Bone marrow (tissue), 2 donors: ENCODE results near the gene GTSE1.

Experiments
- DNase-seq, 2 donors: peaks; one replicate each; lab custom pipeline; 2025; lab: John Stamatoyannopoulos, UW

The GTSE1 gene

DNA sequence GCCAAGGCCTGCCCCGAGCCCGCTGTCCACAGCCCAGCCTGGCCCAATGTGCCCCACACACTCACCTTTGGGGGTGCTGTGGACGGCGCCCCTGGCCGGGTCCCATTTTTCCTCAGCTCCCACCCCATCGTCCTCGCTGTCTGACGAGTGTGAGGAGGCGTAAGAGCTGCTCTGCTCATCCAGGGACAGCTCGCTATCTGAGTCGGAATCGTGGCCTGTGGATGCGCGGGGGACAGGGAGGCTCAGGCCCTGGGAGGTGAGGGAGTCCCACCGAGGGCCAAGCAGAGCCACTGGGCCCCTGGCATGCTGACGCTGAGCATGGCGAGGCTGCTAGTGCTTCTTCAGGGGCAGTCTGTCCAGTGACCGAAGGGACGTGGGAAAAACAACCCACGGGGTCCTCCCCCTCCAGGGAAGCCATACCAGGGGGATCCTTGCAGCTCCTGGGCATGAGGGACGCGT, 68.5 kb downstream of the GTSE1 start:
- DNase-seq, result no peak

DNA sequence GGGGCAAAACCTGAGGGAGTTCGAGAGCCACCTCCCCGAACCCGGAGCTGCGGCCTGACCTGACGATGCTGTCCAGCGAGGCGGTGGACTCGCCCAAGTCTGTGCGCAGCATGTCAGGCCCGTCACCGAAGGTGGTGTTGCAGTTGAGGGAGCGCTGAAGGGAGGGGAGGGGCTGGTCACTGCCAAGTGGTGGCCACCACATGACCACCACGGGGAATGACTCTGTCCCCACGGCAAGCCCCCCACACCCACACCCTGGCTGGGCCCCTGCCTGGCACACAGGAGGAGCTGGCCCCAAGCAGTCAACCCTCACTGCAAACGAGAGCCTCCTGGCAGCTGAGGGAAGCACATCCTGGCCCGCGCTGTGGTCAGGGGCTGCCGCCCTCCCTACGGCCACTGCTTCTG, 69.7 kb downstream of the GTSE1 start:
- DNase-seq, result no peak

DNA sequence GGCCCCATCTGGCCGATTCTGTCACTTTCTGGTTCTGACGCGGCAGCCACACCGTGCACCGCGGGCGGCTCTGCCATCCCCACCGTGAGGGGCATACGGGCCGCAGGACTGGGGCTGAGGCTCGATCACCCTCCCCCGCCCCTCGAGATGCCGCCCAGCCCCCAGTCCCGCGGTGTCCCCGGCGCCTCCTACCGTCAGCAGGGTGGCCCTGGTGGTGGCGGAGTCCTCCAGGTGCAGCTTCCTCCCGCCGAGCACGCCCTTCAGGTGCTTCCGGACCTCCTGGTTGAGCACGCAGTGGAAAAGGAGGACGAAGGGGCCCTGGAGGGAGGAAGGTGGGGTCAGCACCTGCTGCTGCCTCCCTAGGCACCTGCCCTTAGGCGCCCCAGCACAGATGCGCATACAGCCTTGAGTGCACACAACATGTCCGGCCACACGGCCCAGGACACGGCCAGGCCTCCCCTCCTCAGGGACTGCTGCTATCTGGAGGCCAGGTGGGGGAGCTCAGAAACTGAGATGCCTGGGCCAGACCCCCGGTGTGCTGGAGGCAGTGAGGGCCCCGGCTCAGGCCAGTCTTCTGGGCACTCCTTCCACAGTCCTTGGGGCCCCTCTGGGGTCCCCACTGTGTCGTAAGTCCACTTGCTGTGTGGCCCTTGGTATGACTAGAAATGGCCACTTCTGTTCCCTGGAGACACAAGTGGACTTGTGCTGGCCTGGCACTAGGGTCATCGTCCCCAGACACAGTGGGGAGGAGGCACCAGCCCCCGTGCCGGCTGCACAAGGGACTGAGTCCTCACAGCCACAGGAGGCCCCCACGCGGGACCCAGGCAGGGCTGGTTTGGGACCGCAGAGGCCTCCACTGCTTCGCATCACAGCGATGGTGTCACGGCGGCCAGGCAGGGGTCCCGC, 70.4 kb downstream of the GTSE1 start:
- no peak for DNase-seq

DNA sequence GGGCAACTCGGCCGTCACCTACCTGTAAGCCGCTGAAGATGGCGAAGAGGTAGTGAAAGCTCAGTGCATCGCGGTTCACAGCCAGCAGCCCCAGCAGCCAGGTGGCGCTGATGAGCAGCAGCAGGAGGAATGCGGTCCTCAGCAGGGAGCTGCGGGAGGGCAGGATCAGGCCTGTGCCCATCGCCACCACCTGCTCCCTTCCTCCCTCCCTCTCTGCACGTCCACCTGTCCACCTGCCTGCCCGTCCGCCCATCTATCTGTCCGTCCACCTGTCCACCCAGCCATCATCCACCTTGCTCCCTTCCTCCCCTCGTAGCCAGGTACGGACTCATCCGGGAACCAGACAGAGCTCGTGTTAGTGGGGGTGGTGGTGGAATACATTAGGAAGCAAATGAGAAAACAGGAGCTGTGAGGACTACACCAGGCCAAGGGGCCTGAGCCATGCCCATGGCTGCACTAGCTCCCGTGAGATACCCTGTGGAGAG, 71.1 kb downstream of the GTSE1 start:
- DNase-seq, result peak; percentile 43 to 50

DNA sequence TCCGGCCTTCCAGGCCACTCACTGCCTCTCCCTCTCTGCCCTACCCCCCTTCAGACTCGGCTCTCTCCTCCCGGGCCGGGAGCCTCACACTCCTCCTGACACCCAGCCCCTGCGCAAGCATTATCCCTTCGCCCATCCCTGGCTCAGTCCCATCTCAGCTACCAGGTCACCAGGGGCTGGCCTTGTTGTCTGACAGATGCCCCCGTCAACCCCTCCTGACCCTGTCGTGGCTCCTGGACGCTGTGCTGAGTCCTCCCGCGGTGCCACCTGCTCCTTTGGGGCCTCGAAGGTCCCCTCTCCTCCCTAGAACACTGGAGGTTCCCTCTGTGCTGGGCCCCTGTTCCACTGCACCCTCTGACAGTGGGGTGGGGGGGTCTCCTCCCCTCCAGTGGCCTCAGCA, 71.8 kb downstream of the GTSE1 start:
- no peak for DNase-seq

DNA sequence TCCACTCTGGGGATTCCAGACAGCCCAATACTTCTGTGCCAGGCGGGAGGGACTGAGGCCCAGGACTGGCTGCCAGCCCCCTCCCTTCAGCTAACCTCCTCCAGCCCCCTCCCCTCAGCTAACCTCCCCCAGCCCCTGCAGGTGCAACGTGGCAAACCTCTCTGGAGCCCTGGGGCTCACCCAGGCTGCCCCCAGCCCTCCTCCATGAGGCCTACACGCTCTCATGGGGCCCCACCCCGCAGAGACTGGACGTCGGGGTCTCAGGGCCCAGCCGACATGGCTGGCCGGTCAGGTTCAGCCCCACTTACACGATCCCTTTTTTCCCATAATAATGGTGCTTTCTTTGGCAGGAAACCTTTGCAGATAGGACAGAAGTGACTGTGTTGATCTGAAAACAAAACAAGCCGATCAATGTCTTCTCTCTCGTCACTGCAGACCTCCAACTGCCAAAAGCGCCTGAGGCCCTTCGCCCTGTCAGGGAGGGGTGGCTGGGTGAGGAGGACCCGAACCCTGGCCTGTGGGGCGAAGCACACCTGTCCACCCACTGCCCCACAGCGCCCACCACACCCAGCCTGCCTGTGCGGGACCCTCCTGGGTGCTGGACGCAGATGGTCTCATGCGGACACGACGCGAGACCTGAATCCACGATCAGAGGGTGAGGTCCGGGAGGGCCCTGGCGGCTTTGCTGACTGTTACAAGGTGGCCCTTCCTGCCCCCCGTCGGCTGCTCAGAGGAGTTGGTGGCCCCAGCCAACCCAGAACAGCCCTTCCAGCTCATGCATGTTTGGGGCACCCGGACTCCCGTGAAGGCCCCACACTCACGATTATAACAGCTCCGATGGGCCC, 72.4 kb downstream of the GTSE1 start:
- no peak for DNase-seq

DNA sequence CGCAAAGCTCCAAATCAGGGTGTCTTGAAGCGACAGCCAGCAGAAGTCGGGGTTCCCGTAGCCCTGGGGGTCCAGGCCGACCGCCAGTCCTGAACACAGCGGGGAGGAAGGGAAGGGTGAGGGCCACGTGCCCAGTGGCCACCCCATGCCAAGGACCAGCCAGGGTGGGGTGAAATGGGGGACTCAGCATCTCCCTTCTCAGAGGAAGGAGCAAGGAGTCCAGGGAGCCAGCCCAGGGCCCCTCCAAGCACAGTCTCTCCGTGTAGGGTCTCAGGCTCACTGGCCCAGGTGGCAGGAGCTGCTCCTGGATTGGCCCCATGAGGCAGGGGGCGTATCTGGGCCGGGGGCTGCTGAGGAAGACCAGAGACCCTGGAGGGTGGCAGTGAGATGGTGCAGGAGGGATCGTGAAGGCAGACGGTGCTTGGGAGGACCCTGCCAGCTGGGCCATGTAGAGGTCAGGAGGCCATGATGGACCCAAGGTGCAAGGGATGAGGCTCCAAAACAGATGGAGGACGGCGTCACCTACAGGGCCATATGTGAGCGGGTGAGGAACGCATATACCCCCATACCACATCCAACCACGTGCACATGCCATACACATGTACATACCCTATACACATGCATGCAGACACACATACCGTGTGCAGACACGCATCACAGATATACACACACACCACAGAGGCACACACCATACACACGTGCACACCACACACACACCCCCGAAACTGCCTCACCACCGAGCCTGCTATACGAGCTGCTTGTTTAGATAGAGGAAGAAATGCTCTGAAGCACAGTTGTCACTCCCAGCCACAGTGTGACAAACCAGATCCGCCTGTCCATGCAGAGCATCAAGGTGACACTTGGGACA, 73.3 kb downstream of the GTSE1 start:
- no peak for DNase-seq

DNA sequence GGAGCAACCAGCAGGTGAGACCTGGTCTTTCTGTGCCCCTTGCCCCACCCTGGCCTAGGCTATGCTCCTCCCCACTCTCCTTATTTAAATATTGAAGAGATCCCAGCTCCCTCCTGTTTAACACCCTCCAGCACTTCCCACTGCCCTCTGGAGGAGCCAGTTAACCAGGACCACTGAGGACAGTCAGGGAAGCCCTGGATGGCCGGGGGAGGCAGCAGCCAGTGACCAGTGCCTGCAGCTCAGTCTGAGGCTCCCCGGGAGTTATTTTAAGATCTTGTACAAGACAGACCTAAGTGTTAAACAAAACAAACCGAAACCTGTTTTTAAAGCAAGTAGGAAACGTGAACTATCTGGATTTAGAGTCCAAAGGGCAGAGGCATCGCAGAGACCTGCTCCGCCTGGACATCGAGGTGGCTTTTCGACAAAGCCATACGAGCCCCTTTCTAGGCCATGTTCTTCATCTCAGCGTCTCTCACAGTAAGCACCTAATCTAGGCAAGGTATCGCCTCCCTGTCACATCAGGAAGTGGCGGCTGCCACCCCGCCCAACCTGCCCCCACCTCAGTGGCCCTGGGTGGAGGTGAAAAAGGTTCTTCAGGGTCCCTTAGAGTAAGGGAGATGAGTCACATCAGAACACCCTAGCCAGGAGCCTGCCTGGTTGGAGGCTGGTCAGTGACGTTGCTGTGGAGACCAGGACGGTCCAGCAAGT, 74.1 kb downstream of the GTSE1 start:
- no peak for DNase-seq

DNA sequence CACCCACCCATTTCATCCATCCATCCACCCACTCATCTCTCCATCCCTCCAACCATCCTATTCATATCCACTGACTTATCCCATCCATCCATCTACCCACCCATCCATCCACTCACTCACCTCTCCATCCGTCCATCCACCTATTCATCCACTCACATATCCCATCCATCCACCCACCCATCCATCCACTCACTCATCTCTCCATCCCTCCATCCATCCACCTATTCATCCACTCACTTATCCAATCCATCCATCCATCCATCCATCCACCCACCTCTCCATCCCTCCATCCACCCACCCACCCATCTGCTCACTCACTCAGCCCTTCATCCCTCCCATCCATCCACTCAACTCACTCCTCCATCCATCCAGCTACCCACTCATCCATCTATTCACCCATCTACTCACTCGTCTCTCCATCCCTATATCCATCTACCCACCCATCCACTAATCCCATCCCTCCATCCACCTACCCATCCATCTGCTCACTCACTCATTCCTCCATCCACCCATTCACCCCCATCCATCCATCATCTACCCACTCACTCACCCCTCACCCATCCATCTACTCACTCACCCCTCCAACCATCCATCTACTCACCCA, 75.1 kb downstream of the GTSE1 start:
- no peak for DNase-seq

DNA sequence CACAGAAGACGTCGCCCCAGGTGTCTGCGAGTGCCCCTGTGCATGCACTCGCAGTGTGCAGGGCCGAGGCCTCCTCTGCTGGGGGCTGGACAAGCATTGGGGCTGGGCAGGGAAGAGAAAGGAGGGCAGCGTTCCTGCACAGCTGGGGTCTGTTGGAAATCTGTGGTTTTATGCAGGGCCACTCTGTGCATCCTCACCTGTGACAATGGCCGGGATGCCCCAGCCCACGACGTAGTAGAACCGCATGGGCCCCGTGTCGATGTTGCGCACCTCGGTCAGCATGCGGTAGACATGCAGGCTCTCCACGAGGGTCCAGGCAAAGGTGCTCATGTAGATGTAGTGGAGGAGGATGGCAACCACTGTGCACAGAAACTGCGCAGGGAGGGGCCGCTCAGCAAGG, 76.0 kb downstream of the GTSE1 start:
- no peak for DNase-seq

DNA sequence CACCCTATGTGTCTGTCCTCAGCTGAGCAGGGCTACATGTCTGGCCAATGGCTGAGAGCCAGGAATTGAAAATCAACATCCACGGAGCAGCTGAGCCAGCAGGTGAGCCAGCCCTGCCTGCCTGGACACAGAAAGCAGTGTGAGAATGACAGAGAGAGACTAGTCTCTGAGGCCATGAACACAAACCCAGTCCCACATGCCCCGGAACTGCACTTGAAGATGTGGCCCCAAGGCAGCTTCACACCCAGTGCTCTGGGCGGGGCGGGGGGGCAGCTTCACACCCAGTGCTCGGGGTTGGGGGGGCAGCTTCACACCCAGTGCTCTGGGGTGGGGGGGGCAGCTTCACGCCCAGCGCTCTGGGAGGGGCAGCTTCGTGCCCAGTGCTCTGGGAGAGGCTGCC, 76.5 kb downstream of the GTSE1 start:
- no peak for DNase-seq

DNA sequence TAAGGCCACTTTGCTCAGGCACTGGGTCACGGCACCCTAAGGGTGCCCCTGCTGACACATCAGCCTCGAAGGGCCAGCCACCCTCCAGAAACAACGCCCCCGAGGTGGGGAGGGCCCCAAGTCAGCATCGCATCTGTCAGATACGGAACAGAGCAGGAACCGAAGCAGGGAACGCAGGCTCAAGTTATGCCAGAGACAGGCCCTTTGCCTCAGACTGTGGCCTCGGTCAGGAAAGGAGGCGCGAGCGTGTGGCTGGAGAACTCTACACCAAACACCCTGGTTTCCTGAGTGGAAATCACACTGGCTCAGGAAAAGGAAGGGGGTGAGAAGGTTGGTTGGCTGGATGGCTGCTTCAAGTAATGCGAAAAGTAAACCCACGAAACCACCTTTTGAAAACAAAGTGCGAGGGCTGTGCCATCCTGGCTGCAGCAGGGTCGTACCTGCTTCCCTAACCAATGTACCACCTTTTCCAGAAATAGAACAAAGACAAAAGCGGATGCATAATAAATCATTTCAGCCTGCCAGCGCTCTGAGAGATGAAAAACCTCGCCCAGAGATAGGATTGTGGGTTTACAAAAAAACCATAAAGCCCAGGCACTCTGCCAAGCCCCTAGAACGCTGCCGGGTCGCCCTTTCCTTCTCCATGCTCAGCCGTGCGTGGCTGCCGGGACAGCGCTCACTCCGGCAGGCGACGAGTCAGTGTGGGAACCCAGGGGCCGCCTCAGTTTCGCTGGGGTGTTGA, 77.4 kb downstream of the GTSE1 start:
- DNase-seq, result peak in 1 of 2 donors; percentile 40

DNA sequence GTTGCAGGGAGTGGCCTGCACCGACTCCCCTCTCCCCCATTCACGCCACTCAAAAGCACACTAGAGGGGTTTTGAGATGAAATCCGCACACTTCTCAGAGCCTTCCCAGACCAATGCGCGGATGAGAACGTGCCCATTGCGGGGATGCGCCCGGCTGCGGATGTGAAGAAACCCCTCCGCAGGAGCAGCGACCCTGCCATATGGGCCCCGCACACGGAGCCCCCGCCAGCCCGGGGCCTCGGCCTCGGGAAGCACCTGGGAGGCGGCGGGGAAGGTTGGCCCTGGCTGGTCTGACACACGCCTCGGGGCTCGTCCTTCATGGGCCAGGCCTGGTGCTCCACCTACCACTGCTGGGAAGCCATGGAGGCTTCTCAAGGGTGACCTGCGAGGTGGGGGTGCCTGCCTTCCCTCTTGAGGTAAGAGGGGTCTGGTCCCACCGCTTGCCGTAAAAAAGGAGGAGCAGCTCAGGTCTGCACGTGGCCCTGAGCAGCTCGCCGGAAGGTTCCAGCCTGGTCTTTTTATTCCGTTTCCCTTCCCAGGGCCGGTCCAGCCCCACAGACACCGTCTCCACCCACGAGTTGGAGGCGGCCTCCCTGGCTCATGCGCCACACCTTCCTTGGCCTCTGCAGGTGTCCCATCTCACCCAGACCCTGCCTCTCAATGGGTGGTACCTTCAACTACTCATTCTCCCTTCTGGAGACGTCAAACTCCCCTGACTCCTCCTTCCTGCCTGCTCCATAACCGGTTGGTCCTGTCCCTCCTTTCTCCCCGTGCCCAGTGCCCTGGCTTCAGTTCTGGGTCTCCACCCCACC, 78.2 kb downstream of the GTSE1 start:
- DNase-seq, result no peak

DNA sequence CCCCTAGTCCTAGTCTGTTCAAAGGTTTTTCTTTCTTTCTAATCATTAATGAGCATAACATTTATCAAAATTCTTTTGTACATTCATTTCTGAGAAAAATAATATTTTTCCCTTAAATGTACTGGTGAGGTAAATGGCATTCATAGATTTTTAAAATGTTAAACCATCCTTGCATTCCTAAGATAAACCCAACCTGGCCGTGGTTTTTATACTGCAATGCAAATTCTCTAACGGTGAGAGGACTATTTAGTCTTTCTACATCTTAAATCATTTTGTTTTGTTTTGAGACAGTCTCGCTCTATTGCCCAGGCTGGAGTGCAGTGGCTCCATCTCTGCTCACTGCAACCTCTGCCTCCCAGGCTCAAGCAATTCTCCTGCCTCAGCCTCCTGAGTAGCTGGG, 79.4 kb downstream of the GTSE1 start:
- no peak for DNase-seq

DNA sequence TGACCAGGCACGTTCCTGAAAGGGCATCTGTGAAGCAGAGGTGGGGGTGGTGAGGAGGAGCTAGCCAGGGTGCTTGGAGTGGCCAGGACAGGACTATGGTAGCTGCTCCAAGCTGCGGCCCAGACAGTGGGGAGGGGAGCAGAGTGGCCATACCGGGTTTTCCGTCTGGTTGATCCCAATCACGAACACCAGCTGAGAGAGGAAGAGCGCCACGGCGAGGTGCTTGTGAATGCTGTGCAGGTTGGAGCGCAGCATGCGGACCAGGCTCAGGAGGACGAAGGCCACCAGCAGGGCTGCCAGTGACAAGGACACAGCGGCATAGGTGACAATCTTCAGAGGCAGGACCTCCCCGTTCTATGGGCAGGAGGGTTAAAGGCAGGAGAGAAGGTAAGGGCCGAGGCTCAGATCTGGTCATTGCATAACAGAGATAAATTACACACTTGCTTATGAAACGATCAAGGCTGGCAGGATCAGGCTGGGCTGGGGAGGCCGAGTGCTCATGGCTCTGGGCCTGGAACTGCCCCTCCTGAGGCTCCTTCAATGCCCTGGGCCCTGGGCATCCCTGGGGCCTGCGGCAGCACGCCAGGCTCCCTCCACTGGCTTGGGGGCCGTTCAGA, 80.3 kb downstream of the GTSE1 start:
- no peak for DNase-seq

DNA sequence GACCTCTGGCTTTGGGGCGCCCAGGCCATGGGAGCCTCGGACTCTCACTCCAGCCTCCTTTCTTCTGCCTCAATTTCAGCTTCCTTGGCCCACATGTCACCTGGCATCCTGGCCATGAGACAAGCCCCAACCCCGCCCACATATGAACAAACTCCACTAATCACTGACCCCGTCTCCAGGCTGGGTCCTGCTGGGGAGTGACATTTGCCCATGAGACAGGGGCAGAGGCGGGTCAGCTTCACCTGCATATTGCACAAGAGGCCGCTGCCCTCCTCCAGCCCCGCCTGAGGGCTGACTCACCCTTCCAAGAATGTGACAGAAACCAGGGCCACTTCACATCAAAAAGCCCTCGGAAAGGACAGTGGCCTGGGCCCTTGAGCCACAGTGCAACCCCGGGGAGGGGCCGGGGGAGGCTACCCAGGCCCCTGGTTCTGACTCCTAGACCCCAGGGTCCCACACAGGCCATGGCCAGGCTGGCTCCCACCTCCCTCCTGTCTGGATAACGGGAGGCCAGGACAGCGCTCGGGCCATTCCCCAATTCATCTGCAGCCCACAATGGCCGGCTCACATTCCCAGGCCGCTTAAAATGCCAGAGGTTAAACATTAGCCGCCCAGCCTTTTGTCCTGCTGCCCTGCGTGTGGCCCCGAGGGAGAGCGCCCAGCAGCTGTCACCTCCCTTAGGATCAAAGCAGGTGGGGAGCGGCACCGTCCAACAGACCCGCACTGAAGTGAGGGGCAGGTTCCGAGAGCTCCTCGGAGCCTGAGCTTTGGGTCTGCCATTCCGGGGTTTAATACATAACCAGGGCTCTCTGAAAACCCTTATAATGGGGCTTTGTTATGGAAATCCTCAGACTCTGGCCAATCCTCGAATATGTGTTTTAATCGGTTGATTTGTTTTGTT, 81.1 kb downstream of the GTSE1 start:
- no peak for DNase-seq

DNA sequence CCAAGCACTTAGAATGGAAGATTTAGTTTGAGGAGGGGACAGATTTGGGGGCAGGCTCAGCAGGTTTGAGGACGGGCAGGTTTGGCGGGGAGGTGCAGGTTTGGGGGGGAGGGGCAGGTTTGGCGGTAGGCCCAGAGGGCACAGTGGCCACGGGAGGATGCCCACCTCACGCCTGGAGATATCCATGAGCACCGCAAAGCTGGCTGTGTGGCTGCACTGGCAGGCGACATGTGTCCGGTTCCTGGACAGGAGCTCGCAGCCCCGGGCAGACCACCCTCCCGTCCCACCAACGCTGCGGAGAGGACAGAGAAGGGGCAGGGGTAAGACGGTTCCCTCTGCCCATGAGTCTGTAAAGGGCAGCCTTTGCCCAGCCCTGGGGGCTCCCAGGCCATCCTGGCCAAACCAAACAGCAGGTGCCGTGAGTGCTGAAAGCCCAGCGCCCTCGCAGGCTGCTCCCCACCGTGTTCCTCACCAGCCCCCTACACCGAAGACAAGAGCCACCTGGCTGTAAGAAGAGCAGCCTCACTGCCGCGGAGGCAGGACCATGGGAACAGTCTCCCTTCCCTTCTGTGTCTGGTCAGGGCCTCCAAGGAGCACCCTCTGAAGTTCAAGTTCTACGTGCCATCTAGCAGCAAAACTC, 81.9 kb downstream of the GTSE1 start:
- no peak for DNase-seq
